Endothelial cell of umbilical vein (primary cell): ENCODE data around the gene METTL26. TPM values are rescaled to one million over a fixed set of nuclear protein-coding genes. Genes with fewer than 3 reads are reported as not detected.

Source experiments
- BruUV-seq: library from RNA; stranded (reverse); fragments of 400-500 nt; replicated peaks from 2 replicates; lab custom pipeline; 2021; lab: Mats Ljungman, UMichigan
- CTCF ChIA-PET: fragments of 300-600, 350-600 bp; sonication (Branson Sonifier 250); formaldehyde crosslinking; loops from one replicate; lab custom pipeline; 2021; ENCODE audit warnings: antibody characterized with exemption, inconsistent platforms; lab: Charles Lee
- POLR2A ChIA-PET: fragments of 300-600, 350-600 bp; sonication (Branson Sonifier 250); formaldehyde crosslinking; loops from one replicate; lab custom pipeline; 2021; ENCODE audit warnings: antibody characterized with exemption, inconsistent platforms; lab: Charles Lee
- DNase-seq: peaks from one replicate; pipeline ENCODE4 v3.0.0-alpha.2; 2011; ENCODE audit warnings: low read depth, low spot score
- FAIRE-seq: peaks from 2 replicates; lab custom pipeline; 2011; peaks lifted over from hg19 to GRCh38; lab: Jason Lieb, UNC
- H2AFZ ChIP-seq: 2 replicates; pipeline ENCODE4 v1.6.0; 2012; ENCODE audit warnings: low read depth, low read length, control low read depth, inconsistent platforms
- H3K27ac ChIP-seq: 2 replicates; pipeline ENCODE4 v1.5.1; 2011; ENCODE audit warnings: low read depth, mild to moderate bottlenecking, control low read depth, low read length, moderate library complexity; ENCODE audit not compliant: insufficient read depth
- H3K27me3 ChIP-seq, 2 experiments: 2 replicates each; pipeline versions ENCODE4 v1.6.0 to v1.6.1; 2011; ENCODE audit warnings: low read length in 2 of 2, mixed read lengths in 1 of 2; ENCODE audit not compliant: control insufficient read depth in 2 of 2, insufficient read depth in 2 of 2
- H3K36me3 ChIP-seq, 2 experiments: 2 replicates in 1 of 2; 3 replicates in 1 of 2; pipeline ENCODE4 v1.5.1; 2011; ENCODE audit warnings: low read length in 2 of 2, mild to moderate bottlenecking in 1 of 2, moderate library complexity in 1 of 2; ENCODE audit not compliant: control insufficient read depth in 2 of 2, insufficient read depth in 2 of 2; ENCODE audit errors: extremely low read depth in 1 of 2
- H3K4me1 ChIP-seq: 3 replicates; pipeline ENCODE4 v1.5.1; 2011; ENCODE audit warnings: mild to moderate bottlenecking, low read length; ENCODE audit not compliant: control insufficient read depth, insufficient read depth; ENCODE audit errors: extremely low read depth
- H3K4me2 ChIP-seq: 2 replicates; pipeline ENCODE4 v1.6.1; 2011; ENCODE audit warnings: low read length, control low read depth, mixed read lengths; ENCODE audit not compliant: insufficient read depth
- H3K4me3 ChIP-seq, 3 experiments: fragments of 200-600 bp in 1 of 3; sonication (generic), shearing (Covaris generic) in 1 of 3; replicated peaks in 1 of 3; 2 replicates each; pipeline ENCODE4 v1.5.1; 2011 to 2016; ENCODE audit warnings: control low read depth in 3 of 3, low read length in 3 of 3, mild to moderate bottlenecking in 2 of 3, inconsistent platforms in 1 of 3, low read depth in 1 of 3, moderate library complexity in 1 of 3; ENCODE audit not compliant: insufficient read depth in 1 of 3
- H3K79me2 ChIP-seq: 2 replicates; pipeline ENCODE4 v1.6.0; 2012; ENCODE audit warnings: low read length, inconsistent platforms; ENCODE audit not compliant: control insufficient read depth, insufficient read depth
- H3K9ac ChIP-seq: replicated peaks from 2 replicates; pipeline ENCODE3; 2011; ENCODE audit warnings: low read length, control low read depth; ENCODE audit not compliant: insufficient read depth; ENCODE audit errors: extremely low read depth
- H3K9me1 ChIP-seq: replicated peaks from 3 replicates; pipeline ENCODE4 v1.6.0; 2011; ENCODE audit warnings: mild to moderate bottlenecking, low read length; ENCODE audit not compliant: control insufficient read depth, insufficient read depth; ENCODE audit errors: extremely low read depth
- H3K9me3 ChIP-seq: replicated peaks from 2 replicates; pipeline ENCODE4 v1.5.1; 2012; ENCODE audit warnings: low read length, inconsistent platforms; ENCODE audit not compliant: control insufficient read depth, insufficient read depth
- H4K20me1 ChIP-seq: replicated peaks from 2 replicates; pipeline ENCODE3; 2011; ENCODE audit warnings: mild to moderate bottlenecking, low read length; ENCODE audit not compliant: control insufficient read depth, insufficient read depth; ENCODE audit errors: extremely low read depth
- EZH2 ChIP-seq: IDR thresholded peaks from 2 replicates; pipeline ENCODE4 v1.6.1; 2012; ENCODE audit warnings: borderline replicate concordance, low read depth, mild to moderate bottlenecking, moderate library complexity, low read length, inconsistent platforms; ENCODE audit not compliant: severe bottlenecking
- FOS ChIP-seq: IDR thresholded peaks from 2 replicates; pipeline ENCODE4 v1.6.1; 2011; ENCODE audit warnings: mild to moderate bottlenecking, low read length, moderate library complexity, borderline replicate concordance; ENCODE audit not compliant: insufficient read depth
- GATA2 ChIP-seq: IDR thresholded peaks from 2 replicates; pipeline ENCODE4 v1.7.0; 2011; ENCODE audit warnings: low read depth, mild to moderate bottlenecking, moderate library complexity, mixed read lengths, low read length; ENCODE audit not compliant: insufficient read length, insufficient read depth
- JUN ChIP-seq: IDR thresholded peaks from 2 replicates; pipeline ENCODE4 v1.6.1; 2011; ENCODE audit warnings: borderline replicate concordance, low read depth; ENCODE audit not compliant: insufficient read length, insufficient read depth
- MYC ChIP-seq: IDR thresholded peaks from one replicate; pipeline ENCODE4 v1.6.1; 2011; ENCODE audit warnings: mild to moderate bottlenecking, low read depth, low read length
- POLR2A ChIP-seq: IDR thresholded peaks from 2 replicates; pipeline ENCODE4 v1.6.1; 2012; ENCODE audit warnings: low read depth, mild to moderate bottlenecking, control low read depth, low read length
- POLR2AphosphoS5 ChIP-seq: IDR thresholded peaks from 2 replicates; pipeline ENCODE4 v1.6.1; 2012; ENCODE audit warnings: low read depth, mild to moderate bottlenecking, control low read depth, low read length, moderate library complexity; ENCODE audit not compliant: insufficient read depth
- dilution Hi-C: fragments of 300-500 bp; cut with MboI; formaldehyde crosslinking; loops from one replicate; pipeline ENCODE4 v1.15.0; 2019; ENCODE audit warnings: low sequenced_read_pairs; ENCODE audit not compliant: extremely low pct_ligation_motif_present
- intact Hi-C: fragments of 100-400 bp; cut with micrococcal nuclease; formaldehyde crosslinking; loops from one replicate; pipeline ENCODE4 v1.10.0; 2022
- polyA plus RNA-seq, 4 experiments: library from polyadenylated mRNA; depleted of rRNA in 3 of 4; stranded (reverse) in 3 of 4; unstranded in 1 of 4; fragments of >200 nt; gene quantifications; 2 replicates each; pipeline versions ENCODE4 v1.2.1 to v1.2.3, GENCODE V29; 2011 to 2012; ENCODE audit warnings: missing spikeins in 1 of 4
- total RNA-seq: library from RNA; stranded (reverse); gene quantifications from 2 replicates; pipeline ENCODE4 v1.2.3, GENCODE V29; 2021
- TF ChIP-seq, protein P1 (sequence below), 2 donors: IDR thresholded peaks; 1 replicate in 1 of 2; 2 replicates in 1 of 2; pipeline ENCODE4 v1.5.1; 2011; ENCODE audit warnings: low read length in 2 of 2, mild to moderate bottlenecking in 2 of 2, moderate library complexity in 2 of 2, control low read depth in 1 of 2, inconsistent platforms in 1 of 2, low read depth in 1 of 2; ENCODE audit not compliant: insufficient read depth in 1 of 2; ENCODE audit errors: extremely low read depth in 1 of 2
- TF ChIP-seq, protein P2 (sequence below): IDR thresholded peaks from 2 replicates; pipeline ENCODE4 v1.6.1; 2011; ENCODE audit not compliant: insufficient read depth, insufficient read length

Gene METTL26
- total and polyA plus RNA-seq, 2 donors (not counting 3 experiments of a cell fraction or from before 2014, with no cell fraction given) = 114 to 138 TPM

DNA sequence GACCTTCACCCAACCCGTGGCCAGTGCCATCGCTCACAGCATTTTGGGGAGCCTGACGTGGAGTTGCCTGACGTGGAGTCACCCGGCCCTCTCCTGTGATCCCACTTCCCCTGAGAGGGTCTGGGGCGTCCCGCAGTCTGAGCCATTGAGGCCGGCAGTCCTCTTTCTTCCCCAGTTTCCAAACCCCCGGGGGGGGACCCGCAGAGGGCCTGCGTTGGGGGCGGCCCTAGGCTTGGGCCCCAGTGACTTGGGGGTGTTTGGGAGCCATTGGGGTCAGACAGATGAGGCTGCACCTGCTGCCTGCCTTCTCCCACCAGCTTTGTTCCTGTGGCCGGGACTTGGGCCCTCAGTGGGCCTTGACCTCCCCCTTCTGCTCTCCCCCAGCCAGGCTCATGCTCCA, 33.6 kb upstream of the METTL26 start:
- ChIA-PET CTCF (no interaction called here), POLR2A (no interaction called here)
- Histone ChIP-seq H3K4me2 (no peak overlapping the region), H4K20me1 (no peaks in the 10 kb centered on the region), H3K27me3 (no peaks in the 10 kb centered on the region), H3K9ac (no peak overlapping the region), H3K9me3 (no peaks in the 10 kb centered on the region), H3K4me1 (no peaks in the 10 kb centered on the region), H3K36me3 (peaks cover 5 to 35% of the 10 kb centered on the region in 2 experiments), H3K79me2 (peaks cover 18% of the 10 kb centered on the region), H3K9me1 (no peaks in the 10 kb centered on the region), H3K27ac (no peak overlapping the region), H2AFZ (no peak overlapping the region), H3K4me3 (no peak overlapping the region)
- DNase-seq (no peak), FAIRE-seq (no peak)
- dilution Hi-C loops (no loop called here), intact Hi-C loops (no loop called here)
- TF ChIP-seq EZH2 = no peak
- no peak for TF ChIP-seq POLR2A
- no peak for TF ChIP-seq JUN
- TF ChIP-seq, protein P1, sequence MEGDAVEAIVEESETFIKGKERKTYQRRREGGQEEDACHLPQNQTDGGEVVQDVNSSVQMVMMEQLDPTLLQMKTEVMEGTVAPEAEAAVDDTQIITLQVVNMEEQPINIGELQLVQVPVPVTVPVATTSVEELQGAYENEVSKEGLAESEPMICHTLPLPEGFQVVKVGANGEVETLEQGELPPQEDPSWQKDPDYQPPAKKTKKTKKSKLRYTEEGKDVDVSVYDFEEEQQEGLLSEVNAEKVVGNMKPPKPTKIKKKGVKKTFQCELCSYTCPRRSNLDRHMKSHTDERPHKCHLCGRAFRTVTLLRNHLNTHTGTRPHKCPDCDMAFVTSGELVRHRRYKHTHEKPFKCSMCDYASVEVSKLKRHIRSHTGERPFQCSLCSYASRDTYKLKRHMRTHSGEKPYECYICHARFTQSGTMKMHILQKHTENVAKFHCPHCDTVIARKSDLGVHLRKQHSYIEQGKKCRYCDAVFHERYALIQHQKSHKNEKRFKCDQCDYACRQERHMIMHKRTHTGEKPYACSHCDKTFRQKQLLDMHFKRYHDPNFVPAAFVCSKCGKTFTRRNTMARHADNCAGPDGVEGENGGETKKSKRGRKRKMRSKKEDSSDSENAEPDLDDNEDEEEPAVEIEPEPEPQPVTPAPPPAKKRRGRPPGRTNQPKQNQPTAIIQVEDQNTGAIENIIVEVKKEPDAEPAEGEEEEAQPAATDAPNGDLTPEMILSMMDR (IDR thresholded peaks at IDR 0.05; ENCODE audit: extremely low read depth in 1 of 2, insufficient read depth in 1 of 2, low read depth in 1 of 2, low read length in 2 of 2) = no peak
- no peak for TF ChIP-seq POLR2AphosphoS5
- no peak for TF ChIP-seq GATA2
- TF ChIP-seq MYC = no peak
- TF ChIP-seq, protein P2, sequence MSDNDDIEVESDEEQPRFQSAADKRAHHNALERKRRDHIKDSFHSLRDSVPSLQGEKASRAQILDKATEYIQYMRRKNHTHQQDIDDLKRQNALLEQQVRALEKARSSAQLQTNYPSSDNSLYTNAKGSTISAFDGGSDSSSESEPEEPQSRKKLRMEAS = no peak
- TF ChIP-seq FOS = no peak
- no TSS peak for BruUV-seq
